ENCODE results near the gene EPG5.
"Not testable (repeated sequence)": the region's sequence is repeated elsewhere in the genome, so short reads cannot be mapped to it uniquely, and the experiment has no call there.

Gene EPG5

GRCh38 chr18:45967007-45967706 lies at the start of gene EPG5:
TSS of gene EPG5 (minus strand) at chr18:45967329. CDS start at chr18:45967239, 90 bp downstream.
- in situ Hi-C loops (cut with MboI; ENCODE audit: low sequenced_read_pairs) = no loop called here

- in situ Hi-C loops (cut with MboI; ENCODE audit: low sequenced_read_pairs) = no loop called here
Observed at GRCh38 chr18:46013484-46014189, 46.5 kb upstream of the EPG5 start.

- in situ Hi-C loops (cut with MboI; ENCODE audit: low sequenced_read_pairs) = no loop called here
Observed at GRCh38 chr18:46010676-46011075, 43.5 kb upstream of the EPG5 start.

GRCh38 chr18:46010050-46010449 lies 42.9 kb upstream of the EPG5 start:
- in situ Hi-C loops (cut with MboI; ENCODE audit: low sequenced_read_pairs) = no loop called here

GRCh38 chr18:46009125-46009840 lies 42.2 kb upstream of the EPG5 start:
- in situ Hi-C loops (cut with MboI; ENCODE audit: low sequenced_read_pairs) = no loop called here

DNA sequence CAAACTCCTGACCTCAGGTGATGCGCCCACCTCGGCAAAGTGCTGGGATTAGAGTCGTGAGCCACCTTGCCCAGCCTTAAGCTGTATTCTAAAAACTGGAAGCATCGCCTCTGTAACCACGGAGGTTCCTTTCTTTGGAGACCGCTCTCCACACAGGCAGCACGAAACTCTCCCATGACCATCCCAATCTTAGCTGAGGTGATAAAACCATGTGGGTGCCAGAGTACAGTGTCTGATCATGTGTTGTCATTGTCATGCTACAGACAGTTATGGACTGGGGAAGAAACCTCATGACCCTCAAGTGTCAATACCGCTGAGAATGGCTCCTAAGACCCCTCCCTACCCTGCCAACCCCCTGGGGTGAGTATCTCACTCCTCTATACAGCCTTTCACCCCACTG lies 41.4 kb upstream of the EPG5 start:
- in situ Hi-C loops (cut with MboI; ENCODE audit: low sequenced_read_pairs) = no loop called here

GRCh38 chr18:46007165-46007564 lies 40.0 kb upstream of the EPG5 start:
- in situ Hi-C loops (cut with MboI; ENCODE audit: low sequenced_read_pairs) = no loop called here

- in situ Hi-C loops (cut with MboI; ENCODE audit: low sequenced_read_pairs) = no loop called here
Observed at GRCh38 chr18:46002934-46003333, 35.8 kb upstream of the EPG5 start.

DNA sequence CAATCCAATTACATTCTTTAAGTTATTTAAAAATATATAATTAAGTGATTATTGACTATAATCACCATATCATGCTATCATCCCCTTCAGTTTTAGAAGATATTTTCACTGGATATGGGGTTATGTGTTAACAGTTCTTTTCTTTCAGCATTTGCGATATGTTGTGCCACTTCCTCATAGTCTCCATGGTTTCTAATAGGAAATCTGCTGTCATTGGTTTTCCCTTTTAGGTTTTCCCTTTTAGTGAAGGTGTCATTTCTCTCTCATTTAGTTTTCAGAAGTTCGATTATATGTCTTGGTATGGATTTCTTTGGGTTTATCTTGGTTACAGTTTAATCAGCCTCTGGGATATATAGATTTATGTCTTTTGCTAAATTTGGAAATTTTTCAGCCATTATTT lies 34.8 kb upstream of the EPG5 start:
- in situ Hi-C loops (cut with MboI; ENCODE audit: low sequenced_read_pairs) = no loop called here

- in situ Hi-C loops (cut with MboI; ENCODE audit: low sequenced_read_pairs) = no loop called here
Observed at GRCh38 chr18:46001074-46001473, 33.9 kb upstream of the EPG5 start.

DNA sequence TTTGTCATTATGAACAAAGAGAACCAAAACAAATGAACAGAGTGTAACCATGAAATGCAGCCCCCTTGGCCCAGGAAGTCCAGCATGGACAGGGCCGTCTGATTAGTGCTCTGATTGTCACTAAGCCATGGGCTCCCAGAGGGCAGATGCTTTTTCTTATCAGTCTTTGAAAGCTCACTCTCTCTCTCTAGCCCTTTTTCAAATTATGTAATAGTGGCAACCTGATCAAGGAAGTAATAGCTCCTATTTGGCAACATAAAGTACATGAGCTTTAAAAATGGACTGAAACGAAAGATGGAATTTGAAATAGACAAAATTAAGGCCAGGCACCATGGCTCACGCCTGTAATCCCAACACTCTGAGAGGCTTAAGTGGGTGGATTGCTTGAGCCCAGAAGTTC lies 32.4 kb upstream of the EPG5 start:
- in situ Hi-C loops (cut with MboI; ENCODE audit: low sequenced_read_pairs) = no loop called here

GRCh38 chr18:45998244-45998643 lies 31.1 kb upstream of the EPG5 start:
- in situ Hi-C loops (cut with MboI; ENCODE audit: low sequenced_read_pairs) = no loop called here

GRCh38 chr18:45997700-45998151 lies 30.6 kb upstream of the EPG5 start:
- in situ Hi-C loops (cut with MboI; ENCODE audit: low sequenced_read_pairs) = no loop called here

GRCh38 chr18:45995461-45995860 lies 28.3 kb upstream of the EPG5 start:
- in situ Hi-C loops (cut with MboI; ENCODE audit: low sequenced_read_pairs) = no loop called here

GRCh38 chr18:45993438-45993837 lies 26.3 kb upstream of the EPG5 start:
- in situ Hi-C loops (cut with MboI; ENCODE audit: low sequenced_read_pairs) = no loop called here

DNA sequence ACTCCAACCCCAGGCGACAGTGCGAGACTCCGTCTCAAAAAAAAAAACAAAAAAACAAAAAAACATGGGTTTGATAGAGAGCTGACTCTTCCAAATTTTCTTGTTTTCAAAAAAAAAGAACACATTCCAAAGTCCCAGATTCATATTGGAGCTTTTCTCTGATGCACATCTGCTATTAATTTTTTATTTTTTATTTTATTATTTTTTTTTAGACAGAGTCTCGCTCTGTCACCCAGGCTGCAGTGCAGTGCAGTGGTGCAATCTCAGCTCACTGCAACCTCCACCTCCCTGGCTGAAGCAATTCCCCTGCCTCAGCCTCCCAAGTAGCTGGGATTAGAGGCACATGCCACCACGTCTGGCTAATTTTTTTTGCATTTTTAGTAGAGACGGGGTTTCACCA lies 25.4 kb upstream of the EPG5 start:
- in situ Hi-C loops (cut with MboI; ENCODE audit: low sequenced_read_pairs) = not testable (repeated sequence)

DNA sequence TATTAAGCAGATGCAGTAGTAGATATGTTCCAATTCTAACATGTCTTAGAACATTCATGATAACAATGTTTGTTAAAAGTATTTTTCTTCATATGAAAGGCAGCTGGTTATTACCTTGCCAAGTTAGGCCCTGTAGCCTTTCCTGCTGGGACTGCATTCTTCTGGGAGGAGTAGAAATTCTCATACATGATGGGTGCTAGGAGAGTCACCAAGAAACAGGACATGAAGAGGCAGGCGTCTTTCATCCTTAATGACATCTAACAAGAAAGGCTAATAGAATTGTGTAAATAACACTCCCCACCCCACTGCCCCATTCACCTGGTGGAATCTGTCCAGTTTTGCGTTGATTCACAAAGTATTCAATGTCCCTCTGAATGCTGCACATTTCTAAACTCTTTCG lies 24.7 kb upstream of the EPG5 start:
- in situ Hi-C loops (cut with MboI; ENCODE audit: low sequenced_read_pairs) = no loop called here

DNA sequence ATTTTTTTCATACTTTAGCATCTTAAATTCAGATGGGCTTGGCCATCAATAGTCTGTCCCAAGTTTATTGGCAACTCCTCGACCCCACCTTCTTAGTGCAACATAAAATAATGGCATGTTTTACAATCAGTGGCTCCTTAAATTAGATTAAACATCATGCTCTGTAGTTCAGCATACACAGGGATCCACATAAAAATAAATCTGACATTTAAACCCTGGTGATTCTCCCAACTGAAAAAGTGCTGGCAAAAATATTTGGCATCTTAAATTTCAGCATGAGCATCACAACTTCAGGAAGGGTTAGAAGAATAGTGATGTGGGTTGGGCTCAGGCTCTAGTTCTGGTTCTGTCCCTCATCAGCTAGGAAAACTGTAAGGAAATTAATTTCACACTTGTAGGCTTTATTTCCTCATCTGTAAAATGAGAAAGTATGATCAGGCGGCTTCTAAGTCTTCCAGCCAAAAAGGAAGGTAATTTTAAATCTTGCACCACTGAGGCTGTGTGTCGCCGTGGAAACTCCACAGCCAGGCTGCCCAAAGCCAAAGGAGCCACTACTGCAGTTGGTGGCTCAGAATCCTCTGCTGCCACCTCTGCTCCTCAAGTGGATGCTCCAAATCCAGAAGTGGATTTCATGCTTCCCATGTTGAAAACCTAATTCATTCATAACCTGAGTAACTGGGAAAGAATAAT lies 17.6 kb upstream of the EPG5 start:
- in situ Hi-C loops (cut with MboI; ENCODE audit: low sequenced_read_pairs) = no loop called here

GRCh38 chr18:45981821-45982220 lies 14.7 kb upstream of the EPG5 start:
- in situ Hi-C loops (cut with MboI; ENCODE audit: low sequenced_read_pairs) = no loop called here

GRCh38 chr18:45980229-45980628 lies 13.1 kb upstream of the EPG5 start:
- in situ Hi-C loops (cut with MboI; ENCODE audit: low sequenced_read_pairs) = no loop called here

DNA sequence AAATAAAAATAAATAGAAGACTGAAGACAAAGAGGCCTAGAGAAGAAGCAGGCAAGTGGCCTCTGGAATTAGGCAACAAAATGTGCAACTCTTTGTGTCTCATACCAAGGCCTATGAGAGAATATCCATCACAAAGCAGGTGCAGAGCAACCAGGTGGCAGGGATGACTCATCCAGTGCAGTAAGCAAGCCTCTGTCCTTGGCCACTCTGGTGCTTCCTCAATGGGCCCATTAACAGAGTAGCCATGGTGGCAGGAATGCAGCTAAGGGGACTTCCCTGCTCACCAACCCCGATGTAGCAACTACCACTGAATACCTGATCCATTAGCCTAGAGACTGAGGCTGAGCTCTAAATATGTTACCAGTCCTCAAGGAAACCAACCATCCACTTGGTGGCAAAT lies 11.0 kb upstream of the EPG5 start:
- in situ Hi-C loops (cut with MboI; ENCODE audit: low sequenced_read_pairs) = no loop called here

Data from HL-60/S4 (cell line).